H1 (cell line): ENCODE results near the gene ZNF775. TPM values are rescaled to one million over a fixed set of nuclear protein-coding genes. Genes with fewer than 3 reads are reported as not detected.

ENCODE experiments used
- CTCF ChIA-PET: fragments of 300-600 bp; sonication (Branson Sonifier 250); formaldehyde crosslinking; loops from one replicate; lab custom pipeline; 2021; ENCODE audit not compliant: partially characterized antibody; lab: Charles Lee
- POLR2A ChIA-PET: fragments of 300-600 bp; sonication (Branson Sonifier 250); formaldehyde crosslinking; loops from one replicate; lab custom pipeline; 2021; ENCODE audit warnings: inconsistent platforms; ENCODE audit not compliant: partially characterized antibody; lab: Charles Lee
- DNase-seq, 2 experiments: peaks; one replicate each; pipeline versions ENCODE4 v3.0.0 to v3.0.0-alpha.2; 2010 to 2022; ENCODE audit warnings: low spot score in 2 of 2, low read depth in 1 of 2, mixed read lengths in 1 of 2
- FAIRE-seq: peaks from 2 replicates; lab custom pipeline; 2011; peaks lifted over from hg19 to GRCh38; lab: Jason Lieb, UNC
- H2AFZ ChIP-seq: 2 replicates; pipeline ENCODE4 v1.8.1; 2012; ENCODE audit warnings: low read length, inconsistent platforms
- H2AK5ac ChIP-seq: 2 replicates; pipeline ENCODE4 v1.6.1; 2013; ENCODE audit warnings: low read depth, low read length
- H2BK120ac ChIP-seq: replicated peaks from 2 replicates; pipeline ENCODE3; 2013; ENCODE audit warnings: low read depth, low read length, inconsistent platforms
- H2BK12ac ChIP-seq: 2 replicates; pipeline ENCODE4 v1.6.1; 2013; ENCODE audit warnings: low read depth, low read length
- H2BK15ac ChIP-seq: 2 replicates; pipeline ENCODE4 v1.6.1; 2013; ENCODE audit warnings: low read length
- H2BK20ac ChIP-seq: 2 replicates; pipeline ENCODE4 v1.6.1; 2013; ENCODE audit warnings: low read length
- H2BK5ac ChIP-seq: 2 replicates; pipeline ENCODE4 v1.6.1; 2013; ENCODE audit warnings: low read depth, low read length
- H3K14ac ChIP-seq: 2 replicates; pipeline ENCODE4 v1.6.1; 2013; ENCODE audit warnings: inconsistent platforms; ENCODE audit not compliant: insufficient read length
- H3K18ac ChIP-seq: 2 replicates; pipeline ENCODE4 v1.6.1; 2013; ENCODE audit warnings: low read length; ENCODE audit errors: extremely low read depth
- H3K23ac ChIP-seq: 2 replicates; pipeline ENCODE4 v1.6.1; 2013; ENCODE audit warnings: inconsistent platforms; ENCODE audit not compliant: insufficient read length
- H3K23me2 ChIP-seq: 2 replicates; pipeline ENCODE4 v1.6.1; 2013; ENCODE audit warnings: low read depth, low read length
- H3K27ac ChIP-seq: 2 replicates; pipeline ENCODE4 v1.6.1; 2011; ENCODE audit warnings: low read depth, low read length, inconsistent platforms
- H3K27me3 ChIP-seq, 4 experiments: replicated peaks in 1 of 4; 1 replicate in 1 of 4; 2 replicates in 3 of 4; pipeline versions ENCODE4 v1.6.1 to v1.8.1; 2011 to 2013; ENCODE audit warnings: low read length in 3 of 4, mild to moderate bottlenecking in 3 of 4, inconsistent platforms in 2 of 4, mixed read lengths in 2 of 4, moderate library complexity in 1 of 4; ENCODE audit not compliant: control insufficient read depth in 3 of 4, insufficient read depth in 3 of 4; ENCODE audit errors: extremely low read depth in 1 of 4
- H3K36me3 ChIP-seq, 4 experiments: 2 replicates each; pipeline versions ENCODE4 v1.6.1 to v1.8.1; 2011 to 2013; ENCODE audit warnings: mild to moderate bottlenecking in 4 of 4, low read length in 3 of 4, moderate library complexity in 2 of 4, control low read depth in 1 of 4, inconsistent platforms in 1 of 4; ENCODE audit not compliant: insufficient read depth in 4 of 4, control insufficient read depth in 2 of 4
- H3K4ac ChIP-seq: replicated peaks from 2 replicates; pipeline ENCODE3; 2013; ENCODE audit warnings: low read length, low read depth, mixed read lengths, inconsistent platforms; ENCODE audit not compliant: insufficient read length
- H3K4me1 ChIP-seq, 4 experiments: replicated peaks in 1 of 4; 1 replicate in 1 of 4; 2 replicates in 3 of 4; pipeline versions ENCODE4 v1.6.1 to v1.8.1; 2011 to 2013; ENCODE audit warnings: low read length in 3 of 4, inconsistent platforms in 2 of 4, mixed read lengths in 1 of 4; ENCODE audit not compliant: insufficient read depth in 4 of 4, control insufficient read depth in 3 of 4
- H3K4me2 ChIP-seq, 2 experiments: 2 replicates each; pipeline versions ENCODE4 v1.6.1 to v1.8.1; 2011 to 2013; ENCODE audit warnings: low read depth in 2 of 2, low read length in 2 of 2, control low read depth in 1 of 2, inconsistent platforms in 1 of 2, mild to moderate bottlenecking in 1 of 2; ENCODE audit not compliant: insufficient read depth in 1 of 2
- H3K4me3 ChIP-seq, 4 experiments: fragments of 200-600, 300-600 bp in 1 of 4; sonication (generic), shearing (Covaris generic), sonication (Bioruptor Twin) in 1 of 4; 2 replicates each; pipeline versions ENCODE4 v1.5.1 to v1.8.1; 2011 to 2016; ENCODE audit warnings: low read length in 4 of 4, low read depth in 3 of 4, control low read depth in 2 of 4, inconsistent platforms in 2 of 4, mild to moderate bottlenecking in 2 of 4, mixed read lengths in 1 of 4, moderate library complexity in 1 of 4; ENCODE audit not compliant: insufficient read depth in 2 of 4; ENCODE audit errors: extremely low read depth in 1 of 4
- H3K56ac ChIP-seq: replicated peaks from 2 replicates; pipeline ENCODE3; 2013; ENCODE audit warnings: low read depth, mild to moderate bottlenecking, mixed read lengths, low read length, inconsistent platforms; ENCODE audit not compliant: insufficient read length
- H3K79me1 ChIP-seq: 2 replicates; pipeline ENCODE4 v1.6.1; 2013; ENCODE audit warnings: low read depth, low read length, control low read depth
- H3K79me2 ChIP-seq, 2 experiments: 2 replicates each; pipeline versions ENCODE4 v1.6.1 to v1.8.1; 2012 to 2013; ENCODE audit warnings: low read length in 2 of 2, mild to moderate bottlenecking in 2 of 2, inconsistent platforms in 1 of 2; ENCODE audit not compliant: insufficient read depth in 2 of 2, control insufficient read depth in 1 of 2
- H3K9ac ChIP-seq, 4 experiments: replicated peaks in 1 of 4; 1 replicate in 1 of 4; 2 replicates in 3 of 4; pipeline versions ENCODE4 v1.6.1 to v1.8.1; 2011 to 2013; ENCODE audit warnings: low read depth in 3 of 4, low read length in 3 of 4, control low read depth in 2 of 4, mild to moderate bottlenecking in 2 of 4, moderate library complexity in 2 of 4, inconsistent platforms in 1 of 4; ENCODE audit errors: extremely low read depth in 1 of 4
- H3K9me3 ChIP-seq, 2 experiments: 2 replicates each; pipeline versions ENCODE4 v1.6.1 to v1.8.1; 2012 to 2013; ENCODE audit warnings: mild to moderate bottlenecking in 2 of 2, moderate library complexity in 2 of 2, control low read depth in 1 of 2, inconsistent platforms in 1 of 2, low read depth in 1 of 2, low read length in 1 of 2, mixed read lengths in 1 of 2; ENCODE audit not compliant: insufficient read depth in 2 of 2
- H4K20me1 ChIP-seq, 2 experiments: replicated peaks in 1 of 2; 2 replicates each; pipeline versions ENCODE3 to v1.8.1; 2011 to 2013; ENCODE audit warnings: inconsistent platforms in 2 of 2, low read length in 2 of 2, mild to moderate bottlenecking in 1 of 2; ENCODE audit not compliant: insufficient read depth in 2 of 2, control insufficient read depth in 1 of 2
- H4K5ac ChIP-seq: 2 replicates; pipeline ENCODE4 v1.6.1; 2013; ENCODE audit warnings: low read length, low read depth, mixed read lengths, inconsistent platforms; ENCODE audit not compliant: insufficient read length
- H4K8ac ChIP-seq: 2 replicates; pipeline ENCODE4 v1.8.0; 2013; ENCODE audit warnings: mild to moderate bottlenecking, moderate library complexity, low read length, inconsistent platforms; ENCODE audit not compliant: insufficient read depth; ENCODE audit errors: extremely low read depth
- H4K91ac ChIP-seq: replicated peaks from 2 replicates; pipeline ENCODE3; 2013; ENCODE audit warnings: low read length, mixed read lengths, inconsistent platforms; ENCODE audit not compliant: insufficient read length
- EGR1 ChIP-seq: IDR thresholded peaks from 2 replicates; pipeline ENCODE4 v1.6.1; 2011; ENCODE audit warnings: low read depth, low read length, borderline replicate concordance
- RBBP5 ChIP-seq: IDR thresholded peaks from 2 replicates; pipeline ENCODE4 v1.7.1; 2012; ENCODE audit warnings: low read depth, mild to moderate bottlenecking, inconsistent platforms, low read length, moderate library complexity, borderline replicate concordance
- TAF1 ChIP-seq: IDR thresholded peaks from 2 replicates; pipeline ENCODE4 v1.6.1; 2011; ENCODE audit warnings: mild to moderate bottlenecking, low read depth, low read length
- WGBS, 2 experiments: shearing (Covaris generic) in 1 of 2; methylation state at CpG; one replicate each; pipeline versions ENCODE4 v1.1.6 to v1.1.7; 2013 to 2015; ENCODE audit warnings: low lambda C conversion rate in 2 of 2, mixed read lengths in 2 of 2, inconsistent platforms in 1 of 2, low coverage in 1 of 2, missing lambda C conversion rate in 1 of 2; ENCODE audit not compliant: insufficient replicate concordance in 2 of 2, insufficient coverage in 1 of 2, insufficient read length in 1 of 2; ENCODE audit errors: extremely low coverage in 1 of 2, missing lambda C conversion rate in 1 of 2; 5-methylcytosine and 5-hydroxymethylcytosine counted together
- polyA plus RNA-seq, 7 experiments: library from polyadenylated mRNA; depleted of rRNA in 3 of 7; stranded (reverse) in 5 of 7; unstranded in 2 of 7; fragments of >200 nt in 5 of 7; fragments of 200-250 nt in 2 of 7; gene quantifications; 1 replicate in 5 of 7; 2 replicates in 1 of 7; 4 replicates in 1 of 7; pipeline versions ENCODE4 v1.2.1 to v1.2.3, GENCODE V29; 2011 to 2013; ENCODE audit warnings: missing spikeins in 2 of 7, mixed read lengths in 2 of 7
- total RNA-seq: library from RNA; stranded (reverse); fragmentation: NEBNext Ultra II Directional; extraction: Animal tissue kit (Norgen Biotek cat#: 25700); gene quantifications from 2 replicates; pipeline ENCODE4 v1.2.1, GENCODE V29; 2021

Gene ZNF775
- total and polyA plus RNA-seq, 2 of the 8 experiments (the other 6 are each of a cell fraction or from before 2014, with no cell fraction given), result 13.6 to 21.5 TPM

DNA sequence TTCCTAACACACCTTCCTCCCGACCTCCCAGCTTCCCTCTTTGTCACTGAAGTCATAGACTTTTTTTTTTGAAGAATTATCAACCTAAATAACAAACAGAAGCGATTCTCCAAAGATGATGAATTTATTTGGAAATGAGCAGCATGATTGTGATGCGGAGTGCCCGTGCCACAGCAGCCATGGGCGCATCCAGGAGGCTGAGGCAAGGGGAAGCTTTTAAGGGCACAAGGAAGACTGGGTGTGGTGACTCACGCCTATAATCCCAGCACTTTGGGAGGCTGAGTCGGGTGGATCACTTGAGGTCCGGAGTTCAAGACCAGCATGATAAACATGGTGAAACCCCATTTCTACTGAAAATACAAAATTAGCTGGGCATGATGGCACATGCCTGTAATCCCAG, 55.1 kb downstream of the ZNF775 start:
- Histone ChIP-seq H3K79me1 (no peaks in the 10 kb centered on the region), H3K4me3 (no peak overlapping the region)
- WGBS, 2 experiments, result 91% methylated on average over 8 of the region's 8 CpGs; no CpG with 5 or more reads in 1 of the 2 experiments
- TF ChIP-seq EGR1 (no peak), TAF1 (no peak), RBBP5 (no peak)

More for the DNA sequence above, 55.1 kb downstream of the ZNF775 start:
- no peaks in the 10 kb centered on the region for H3K23me2 ChIP-seq
- no peak overlapping the region for H2AK5ac ChIP-seq
- H4K91ac ChIP-seq, result no peak overlapping the region
- H3K4ac ChIP-seq, result no peak overlapping the region
- no peaks in the 10 kb centered on the region for H4K20me1 ChIP-seq
- H3K9ac ChIP-seq, result no peak overlapping the region
- H3K4me2 ChIP-seq, result no peak overlapping the region
- no peak overlapping the region for H3K27ac ChIP-seq
- H3K9me3 ChIP-seq, result 0 out of 4 replicates have a peak, but pooled peaks cover 0 to 2% of the 10 kb centered on the region in 2 experiments
- no peak overlapping the region for H3K56ac ChIP-seq
- H2BK20ac ChIP-seq, result no peak overlapping the region
- H3K18ac ChIP-seq, result no peak overlapping the region
- no peak overlapping the region for H4K5ac ChIP-seq
- POLR2A ChIA-PET, result no interaction called here
- H3K14ac ChIP-seq, result no peak overlapping the region
- H3K79me2 ChIP-seq, result no peaks in the 10 kb centered on the region
- H3K23ac ChIP-seq, result no peak overlapping the region
- CTCF ChIA-PET, result interaction anchor here (0.5 to 1.3 kb wide), 3 partner anchors 10 to 345 kb away, joined by 3 to 4 read pairs (median 3); no protein-coding TSS in a partner anchor
- H4K8ac ChIP-seq, result no peak overlapping the region
- peaks cover 0 to 3% (median 0%) of the 10 kb centered on the region in 4 experiments; a peak in 1 of 7 replicates for H3K27me3 ChIP-seq
- no peak for FAIRE-seq
- no peak for DNase-seq
- no peaks in the 10 kb centered on the region for H3K36me3 ChIP-seq
- H2BK15ac ChIP-seq, result no peak overlapping the region
- no peak overlapping the region for H2AFZ ChIP-seq
- H2BK12ac ChIP-seq, result no peak overlapping the region
- no peak overlapping the region for H2BK120ac ChIP-seq
- H2BK5ac ChIP-seq, result no peak overlapping the region
- H3K4me1 ChIP-seq, result peaks cover 0 to under 1% (median 0%) of the 10 kb centered on the region in 4 experiments; a peak in 2 of 7 replicates
